PFSK-1 (cell line): ENCODE data around the gene TACC3.

Experiments used
- POLR2AphosphoS5 ChIP-seq: IDR thresholded peaks from 2 replicates; pipeline ENCODE4 v1.6.1; 2012; ENCODE audit warnings: low read depth, mild to moderate bottlenecking, control low read depth, low read length, moderate library complexity
- TAF1 ChIP-seq: IDR thresholded peaks from 2 replicates; pipeline ENCODE4 v1.6.1; 2012; ENCODE audit warnings: low read length, control low read depth, borderline replicate concordance; ENCODE audit not compliant: insufficient read depth
- TF ChIP-seq, protein P1 (sequence below), 2 experiments: IDR thresholded peaks; 2 replicates each; pipeline versions ENCODE4 v1.6.1 to v1.8.0; 2011 to 2012; ENCODE audit warnings: low read depth in 2 of 2, low read length in 2 of 2, control low read depth in 1 of 2, inconsistent platforms in 1 of 2, mild to moderate bottlenecking in 1 of 2, moderate library complexity in 1 of 2; ENCODE audit not compliant: insufficient read depth in 1 of 2

DNA sequence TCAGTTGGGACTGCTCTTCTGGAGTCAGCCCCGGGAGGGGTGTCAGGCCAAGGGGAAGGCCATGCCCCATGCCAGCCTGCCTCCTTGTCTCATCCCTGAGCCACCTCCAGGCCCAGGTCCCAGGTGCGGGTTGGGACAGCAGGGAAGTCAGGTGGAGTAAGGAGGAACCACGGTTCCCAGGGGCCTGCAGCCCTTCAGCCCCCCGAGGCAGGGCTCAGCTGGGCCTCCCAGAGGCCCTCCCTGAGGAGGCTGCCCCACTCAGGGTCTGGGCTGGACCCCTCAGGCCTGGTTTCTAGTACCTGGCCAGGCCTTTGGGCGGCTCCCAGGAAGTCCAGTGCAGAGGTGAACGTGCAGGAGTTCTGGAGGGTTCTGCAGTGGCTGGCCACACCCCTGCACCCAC is 48.4 kb downstream of the TACC3 start:
- TF ChIP-seq, protein P1, sequence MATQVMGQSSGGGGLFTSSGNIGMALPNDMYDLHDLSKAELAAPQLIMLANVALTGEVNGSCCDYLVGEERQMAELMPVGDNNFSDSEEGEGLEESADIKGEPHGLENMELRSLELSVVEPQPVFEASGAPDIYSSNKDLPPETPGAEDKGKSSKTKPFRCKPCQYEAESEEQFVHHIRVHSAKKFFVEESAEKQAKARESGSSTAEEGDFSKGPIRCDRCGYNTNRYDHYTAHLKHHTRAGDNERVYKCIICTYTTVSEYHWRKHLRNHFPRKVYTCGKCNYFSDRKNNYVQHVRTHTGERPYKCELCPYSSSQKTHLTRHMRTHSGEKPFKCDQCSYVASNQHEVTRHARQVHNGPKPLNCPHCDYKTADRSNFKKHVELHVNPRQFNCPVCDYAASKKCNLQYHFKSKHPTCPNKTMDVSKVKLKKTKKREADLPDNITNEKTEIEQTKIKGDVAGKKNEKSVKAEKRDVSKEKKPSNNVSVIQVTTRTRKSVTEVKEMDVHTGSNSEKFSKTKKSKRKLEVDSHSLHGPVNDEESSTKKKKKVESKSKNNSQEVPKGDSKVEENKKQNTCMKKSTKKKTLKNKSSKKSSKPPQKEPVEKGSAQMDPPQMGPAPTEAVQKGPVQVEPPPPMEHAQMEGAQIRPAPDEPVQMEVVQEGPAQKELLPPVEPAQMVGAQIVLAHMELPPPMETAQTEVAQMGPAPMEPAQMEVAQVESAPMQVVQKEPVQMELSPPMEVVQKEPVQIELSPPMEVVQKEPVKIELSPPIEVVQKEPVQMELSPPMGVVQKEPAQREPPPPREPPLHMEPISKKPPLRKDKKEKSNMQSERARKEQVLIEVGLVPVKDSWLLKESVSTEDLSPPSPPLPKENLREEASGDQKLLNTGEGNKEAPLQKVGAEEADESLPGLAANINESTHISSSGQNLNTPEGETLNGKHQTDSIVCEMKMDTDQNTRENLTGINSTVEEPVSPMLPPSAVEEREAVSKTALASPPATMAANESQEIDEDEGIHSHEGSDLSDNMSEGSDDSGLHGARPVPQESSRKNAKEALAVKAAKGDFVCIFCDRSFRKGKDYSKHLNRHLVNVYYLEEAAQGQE (IDR thresholded peaks at IDR 0.05; ENCODE audit: insufficient read depth in 1 of 2, low read depth in 2 of 2, low read length in 2 of 2) = no peak
- TF ChIP-seq TAF1 (no peak), POLR2AphosphoS5 (no peak)
